PC-9 (cell line): ENCODE data around the gene SPAG5. TPM values are rescaled to one million over a fixed set of nuclear protein-coding genes. Genes with fewer than 3 reads are reported as not detected.

Experiments used
- BruUV-seq: library from RNA; stranded (reverse); fragments of 400-500 nt; replicated peaks from 2 replicates; lab custom pipeline; 2021; lab: Mats Ljungman, UMichigan
- CTCF ChIA-PET: fragments of 300-600 bp; sonication (Branson Sonifier 250); formaldehyde crosslinking; loops from one replicate; lab custom pipeline; 2022; ENCODE audit warnings: antibody characterized with exemption; lab: Charles Lee
- POLR2A ChIA-PET: fragments of 300-600 bp; sonication (Branson Sonifier 250); formaldehyde crosslinking; loops from one replicate; lab custom pipeline; 2022; ENCODE audit warnings: antibody characterized with exemption; ENCODE audit not compliant: unreplicated experiment; lab: Charles Lee
- DNase-seq, 2 experiments: peaks; one replicate each; pipeline versions ENCODE4 v3.0.0 to v3.0.0-alpha.2; 2015 to 2022; ENCODE audit warnings: mixed read lengths in 1 of 2
- H2AFZ ChIP-seq: fragments of 200-600 bp; sonication (generic); 2 replicates; pipeline ENCODE4 v1.8.1; 2017; ENCODE audit warnings: antibody characterized with exemption
- H3F3A ChIP-seq: fragments of 200-600 bp; sonication (generic); 2 replicates; pipeline ENCODE4 v1.8.1; 2017; ENCODE audit warnings: antibody characterized with exemption, mild to moderate bottlenecking, low read depth; ENCODE audit not compliant: insufficient read depth
- H3K27ac ChIP-seq: fragments of 200-600 bp; sonication (generic); 2 replicates; pipeline ENCODE4 v1.6.1; 2016; ENCODE audit warnings: mixed run types
- H3K27me3 ChIP-seq: fragments of 200-600 bp; sonication (generic); 2 replicates; pipeline ENCODE4 v1.6.1; 2016; ENCODE audit warnings: low read depth, mixed run types; ENCODE audit not compliant: insufficient read depth
- H3K36me3 ChIP-seq: fragments of 200-600 bp; sonication (generic); 2 replicates; pipeline ENCODE4 v1.6.1; 2016; ENCODE audit warnings: low read depth, mixed run types
- H3K4me1 ChIP-seq: fragments of 200-600 bp; sonication (generic); replicated peaks from 2 replicates; pipeline ENCODE4 v1.6.1; 2016; ENCODE audit warnings: mixed run types; ENCODE audit not compliant: insufficient read depth
- H3K4me2 ChIP-seq: fragments of 200-600 bp; sonication (generic); 2 replicates; pipeline ENCODE4 v1.6.1; 2017; ENCODE audit warnings: mixed run types
- H3K4me3 ChIP-seq: fragments of 200-600 bp; sonication (generic); 2 replicates; pipeline ENCODE4 v1.6.1; 2016; ENCODE audit warnings: mixed run types
- H3K79me2 ChIP-seq: fragments of 200-600 bp; sonication (generic); 2 replicates; pipeline ENCODE4 v1.6.1; 2017; ENCODE audit warnings: low read depth, mixed run types
- H3K9me2 ChIP-seq: fragments of 200-600 bp; sonication (generic); 2 replicates; pipeline ENCODE4 v1.8.1; 2017; ENCODE audit warnings: mild to moderate bottlenecking; ENCODE audit not compliant: insufficient read depth
- H3K9me3 ChIP-seq: fragments of 200-600 bp; sonication (generic); 2 replicates; pipeline ENCODE4 v1.8.1; 2016; ENCODE audit warnings: low read depth; ENCODE audit not compliant: insufficient read depth
- H4K20me1 ChIP-seq: fragments of 200-600 bp; sonication (generic); 2 replicates; pipeline ENCODE4 v1.8.1; 2017; ENCODE audit not compliant: insufficient read depth
- EZH2 ChIP-seq: fragments of 200-600 bp; sonication (generic); IDR thresholded peaks from 2 replicates; pipeline ENCODE4 v1.8.0; 2017; ENCODE audit warnings: antibody characterized with exemption, low read depth
- intact Hi-C: fragments of 100-400 bp; cut with micrococcal nuclease; formaldehyde crosslinking; loops from one replicate; pipeline ENCODE4 v1.10.0; 2022; ENCODE audit not compliant: unreplicated experiment
- total RNA-seq: library from RNA; stranded (reverse); gene quantifications from 2 replicates; pipeline ENCODE4 v1.2.3, GENCODE V29; 2021
- TF ChIP-seq, protein P1 (sequence below): fragments of 200-600 bp; sonication (generic); conservative IDR thresholded peaks from 2 replicates; pipeline ENCODE4 v1.6.1; 2017; ENCODE audit warnings: mixed run types, antibody characterized with exemption, mild to moderate bottlenecking, moderate library complexity

Gene SPAG5
- total RNA-seq, 1 experiment from 2014 or later = 101 TPM

- Histone ChIP-seq H3K27ac (no peak overlapping the region), H3K4me2 (no peak overlapping the region), H4K20me1 (no peaks in the 10 kb centered on the region; the same call in 1 of the 2 replicates), H3K79me2 (no peaks in the 10 kb centered on the region), H3K4me3 (no peak overlapping the region), H3K4me1 (no peaks in the 10 kb centered on the region), H3F3A (peaks cover 5% of the 10 kb centered on the region; the same call in 1 of the 2 replicates), H3K36me3 (no peaks in the 10 kb centered on the region), H3K9me3 (no peaks in the 10 kb centered on the region), H2AFZ (no peak overlapping the region), H3K27me3 (no peaks in the 10 kb centered on the region), H3K9me2 (no peaks in the 10 kb centered on the region)
- BruUV-seq = no TSS peak
- POLR2A ChIA-PET = interaction anchor here (0.7 kb wide), 1 partner anchor 26 kb away, joined by 6 read pairs; no protein-coding TSS in a partner anchor
- no peak for DNase-seq
- CTCF ChIA-PET = no interaction called here
- no peak for TF ChIP-seq EZH2
- TF ChIP-seq, protein P1, sequence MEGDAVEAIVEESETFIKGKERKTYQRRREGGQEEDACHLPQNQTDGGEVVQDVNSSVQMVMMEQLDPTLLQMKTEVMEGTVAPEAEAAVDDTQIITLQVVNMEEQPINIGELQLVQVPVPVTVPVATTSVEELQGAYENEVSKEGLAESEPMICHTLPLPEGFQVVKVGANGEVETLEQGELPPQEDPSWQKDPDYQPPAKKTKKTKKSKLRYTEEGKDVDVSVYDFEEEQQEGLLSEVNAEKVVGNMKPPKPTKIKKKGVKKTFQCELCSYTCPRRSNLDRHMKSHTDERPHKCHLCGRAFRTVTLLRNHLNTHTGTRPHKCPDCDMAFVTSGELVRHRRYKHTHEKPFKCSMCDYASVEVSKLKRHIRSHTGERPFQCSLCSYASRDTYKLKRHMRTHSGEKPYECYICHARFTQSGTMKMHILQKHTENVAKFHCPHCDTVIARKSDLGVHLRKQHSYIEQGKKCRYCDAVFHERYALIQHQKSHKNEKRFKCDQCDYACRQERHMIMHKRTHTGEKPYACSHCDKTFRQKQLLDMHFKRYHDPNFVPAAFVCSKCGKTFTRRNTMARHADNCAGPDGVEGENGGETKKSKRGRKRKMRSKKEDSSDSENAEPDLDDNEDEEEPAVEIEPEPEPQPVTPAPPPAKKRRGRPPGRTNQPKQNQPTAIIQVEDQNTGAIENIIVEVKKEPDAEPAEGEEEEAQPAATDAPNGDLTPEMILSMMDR = no peak
- intact Hi-C loops = no loop called here
Observed at GRCh38 chr17:28545787-28546415, 52.9 kb downstream of the SPAG5 start.

DNA sequence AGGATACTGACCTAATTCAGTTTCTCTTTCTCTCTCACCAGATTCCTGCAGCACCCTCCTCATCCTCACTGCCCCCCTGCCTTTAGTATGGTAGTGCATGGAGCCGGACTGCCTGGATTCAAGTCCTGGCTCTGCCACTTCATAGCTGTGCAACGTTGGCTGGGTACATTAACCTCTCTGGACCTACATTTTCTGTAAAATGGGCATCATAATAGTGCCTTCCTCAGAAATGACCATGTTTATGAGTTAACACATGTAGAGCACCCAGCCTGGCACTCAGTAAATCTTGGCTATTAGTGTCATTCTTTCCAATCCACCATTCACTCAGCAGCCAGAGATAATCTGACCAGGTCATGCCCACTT lies 53.7 kb downstream of the SPAG5 start:
- Histone ChIP-seq H3K4me2 (no peak overlapping the region), H4K20me1 (no peaks in the 10 kb centered on the region; the same call in 1 of the 2 replicates), H3F3A (peaks cover 5% of the 10 kb centered on the region; the same call in 1 of the 2 replicates), H3K79me2 (no peaks in the 10 kb centered on the region), H3K36me3 (no peaks in the 10 kb centered on the region), H3K4me3 (no peak overlapping the region), H3K9me2 (no peaks in the 10 kb centered on the region), H2AFZ (no peak overlapping the region), H3K9me3 (no peaks in the 10 kb centered on the region), H3K27me3 (no peaks in the 10 kb centered on the region), H3K27ac (no peak overlapping the region), H3K4me1 (no peaks in the 10 kb centered on the region)
- TF ChIP-seq, protein P1 = no peak
- TF ChIP-seq EZH2 = no peak
- CTCF ChIA-PET = no interaction called here
- POLR2A ChIA-PET = no interaction called here
- BruUV-seq = no TSS peak
- intact Hi-C loops = no loop called here
- no peak for DNase-seq

DNA sequence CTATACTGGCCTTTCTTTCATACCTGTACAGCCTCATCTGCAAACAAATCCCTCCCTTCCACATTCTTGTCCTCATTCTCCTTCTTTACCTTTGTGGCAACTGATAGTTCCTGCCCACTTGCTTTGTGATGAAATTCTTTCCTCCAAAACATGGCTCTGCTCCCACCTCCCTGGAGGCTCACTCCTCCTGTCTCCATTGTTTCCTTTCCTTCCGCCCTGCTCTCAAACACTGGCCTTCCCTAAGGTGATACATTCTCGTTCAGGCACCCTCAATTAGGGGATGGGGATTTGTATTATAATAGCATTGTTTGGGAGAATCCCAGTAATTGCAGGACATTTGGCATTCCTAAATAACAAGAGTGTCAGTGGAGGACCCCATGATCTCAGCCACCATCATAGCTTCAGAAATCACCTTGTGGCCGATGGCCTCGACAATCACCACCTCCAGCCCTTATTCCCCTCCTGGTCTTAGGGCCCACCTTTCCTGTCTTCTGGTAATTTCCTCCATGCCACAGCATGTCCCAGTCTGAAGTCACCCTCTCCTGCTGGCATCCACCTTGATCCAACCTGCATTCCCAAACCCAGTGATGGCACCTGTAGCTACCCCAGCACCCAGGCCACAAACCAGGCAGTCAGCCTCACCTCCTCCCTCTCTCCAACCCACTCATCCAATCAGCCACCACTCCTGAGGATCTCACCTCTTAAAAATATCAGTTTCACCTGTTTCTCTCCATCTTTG lies 54.3 kb downstream of the SPAG5 start:
- H3K27me3 ChIP-seq = no peaks in the 10 kb centered on the region
- H3K79me2 ChIP-seq = no peaks in the 10 kb centered on the region
- H3K36me3 ChIP-seq = no peaks in the 10 kb centered on the region
- ChIA-PET POLR2A (no interaction called here), CTCF (no interaction called here)
- H3K4me2 ChIP-seq = no peak overlapping the region
- H3K27ac ChIP-seq = no peak overlapping the region
- peaks cover 5% of the 10 kb centered on the region; the same call in 1 of the 2 replicates for H3F3A ChIP-seq
- H2AFZ ChIP-seq = no peak overlapping the region
- H4K20me1 ChIP-seq = no peaks in the 10 kb centered on the region; the same call in 1 of the 2 replicates
- H3K9me3 ChIP-seq = no peaks in the 10 kb centered on the region
- no peak for DNase-seq
- BruUV-seq = no TSS peak
- intact Hi-C loops = loop anchor here (1.0 kb wide), 1 partner anchor 50 kb away; no protein-coding TSS in a partner anchor
- TF ChIP-seq, protein P1 = no peak
- TF ChIP-seq EZH2 = no peak
- no peak overlapping the region for H3K4me3 ChIP-seq
- no peaks in the 10 kb centered on the region for H3K4me1 ChIP-seq
- H3K9me2 ChIP-seq = no peaks in the 10 kb centered on the region
